HEK293 (cell line): ENCODE results near the gene PCF11.

ENCODE experiments used
- CTCF ChIP-seq: fragments of 450-650 bp; formaldehyde crosslinking; IDR thresholded peaks from 2 replicates; pipeline ENCODE4 v1.5.1; 2016; ENCODE audit warnings: missing biosample characterization, missing genetic modification characterization
- ELK4 ChIP-seq: IDR thresholded peaks from 2 replicates; pipeline ENCODE4 v1.6.1; 2011; ENCODE audit warnings: mild to moderate bottlenecking, low read depth, low read length, borderline replicate concordance
- PRDM4 ChIP-seq: fragments of 450-650 bp; formaldehyde crosslinking; IDR thresholded peaks from 2 replicates; pipeline ENCODE4 v1.5.1; 2017; ENCODE audit warnings: missing biosample characterization, missing genetic modification characterization
- SETDB1 ChIP-seq: IDR thresholded peaks from one replicate; pipeline ENCODE4 v1.6.1; 2017; ENCODE audit warnings: mild to moderate bottlenecking, low read length, moderate library complexity, mixed read lengths; ENCODE audit not compliant: insufficient read length
- SP3 ChIP-seq: fragments of 450-650 bp; formaldehyde crosslinking; IDR thresholded peaks from 2 replicates; pipeline ENCODE4 v1.5.1; 2016; ENCODE audit warnings: missing biosample characterization, missing genetic modification characterization
- ZBTB1 ChIP-seq: fragments of 450-650 bp; formaldehyde crosslinking; IDR thresholded peaks from 2 replicates; pipeline ENCODE4 v1.5.1; 2016; ENCODE audit warnings: missing biosample characterization, missing genetic modification characterization
- ZBTB7A ChIP-seq: fragments of 450-650 bp; formaldehyde crosslinking; IDR thresholded peaks from 2 replicates; pipeline ENCODE4 v1.5.1; 2016; ENCODE audit warnings: low read depth, missing biosample characterization, missing genetic modification characterization
- ZNF248 ChIP-seq: fragments of 450-650 bp; formaldehyde crosslinking; IDR thresholded peaks from 2 replicates; pipeline ENCODE4 v1.5.1; 2017; ENCODE audit warnings: missing biosample characterization, missing genetic modification characterization
- ZNF747 ChIP-seq: fragments of 450-650 bp; formaldehyde crosslinking; IDR thresholded peaks from 2 replicates; pipeline ENCODE4 v1.5.1; 2016; ENCODE audit warnings: missing biosample characterization, missing genetic modification characterization

GRCh38 chr11:83166193-83166866, 9.4 kb downstream of the PCF11 start:
- no peak for TF ChIP-seq SP3 (tag by site-specific recombination)
- TF ChIP-seq ZNF747 = no peak
- no peak for TF ChIP-seq CTCF (tag by site-specific recombination)
- TF ChIP-seq SETDB1 = no peak
- TF ChIP-seq ZBTB1 = no peak
- TF ChIP-seq ELK4 = no peak
- no peak for TF ChIP-seq PRDM4 (tag by site-specific recombination)
- no peak for TF ChIP-seq ZBTB7A (tag by site-specific recombination)
- no peak for TF ChIP-seq ZNF248 (tag by site-specific recombination)
